SIG-M5 (cell line): ENCODE data around the gene CFAP20DC.
"Not testable (repeated sequence)": the region's sequence is repeated elsewhere in the genome, so short reads cannot be mapped to it uniquely, and the experiment has no call there.

Experiments used
- DNase-seq: peaks from one replicate; lab custom pipeline; 2025; lab: John Stamatoyannopoulos, UW

The CFAP20DC gene

DNA sequence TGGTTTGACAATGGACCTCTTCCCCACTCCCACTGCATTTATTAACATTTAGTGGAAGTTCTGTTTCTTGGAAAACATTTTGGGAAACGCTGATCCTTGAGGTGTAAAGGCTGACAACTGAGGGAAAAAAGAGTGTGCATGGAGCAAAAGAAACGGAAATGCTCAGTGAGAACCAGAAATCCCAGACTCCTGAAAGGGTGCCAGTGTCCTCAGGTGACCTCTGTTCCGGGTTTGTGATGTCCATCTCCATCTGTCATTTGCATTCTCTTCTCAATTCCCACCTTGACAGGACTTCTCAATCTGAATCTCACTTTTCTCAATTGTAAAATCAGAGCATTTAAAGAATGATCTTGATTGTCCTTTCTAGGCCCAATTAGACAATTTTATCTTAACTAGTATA is 312.2 kb downstream of the CFAP20DC start:
- DNase-seq, result no peak

DNA sequence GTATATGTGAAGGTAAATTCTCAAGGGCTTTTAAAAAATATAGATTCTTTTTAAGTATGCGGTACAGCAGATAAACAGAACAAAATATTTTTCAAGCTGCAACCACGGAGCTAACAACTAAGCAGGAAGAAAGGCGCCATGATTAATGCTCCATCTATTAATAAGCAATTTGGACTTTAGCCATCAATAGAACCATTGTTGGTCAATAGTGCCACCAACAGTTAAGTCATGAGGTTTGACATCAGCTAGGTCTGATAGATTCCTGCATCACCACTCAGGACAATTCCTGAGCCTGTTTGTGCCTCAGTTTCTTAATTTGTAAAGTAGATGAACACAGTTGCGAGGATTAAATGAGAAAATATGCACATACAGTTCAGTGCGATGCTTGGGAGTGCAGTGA is 318.2 kb downstream of the CFAP20DC start:
- DNase-seq, result no peak

DNA sequence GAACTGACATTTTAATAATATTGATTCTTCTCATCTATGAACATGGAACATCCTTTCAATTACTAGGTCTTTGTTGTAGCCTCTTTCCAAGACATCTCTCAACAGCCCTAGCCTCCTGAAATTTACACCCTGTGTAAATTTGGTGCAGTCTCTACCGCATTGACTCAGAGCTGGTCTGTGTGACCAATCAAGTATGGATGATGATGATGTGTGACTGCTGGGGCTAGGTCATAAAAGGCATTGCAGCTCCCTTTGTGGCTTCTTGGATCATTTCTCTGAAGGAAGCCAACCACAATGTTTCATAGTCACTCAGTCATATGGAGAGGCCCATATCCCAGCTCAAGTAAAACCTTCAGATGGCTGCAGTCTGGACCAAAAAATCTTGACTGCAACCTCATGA is 321.1 kb downstream of the CFAP20DC start:
- no peak for DNase-seq

DNA sequence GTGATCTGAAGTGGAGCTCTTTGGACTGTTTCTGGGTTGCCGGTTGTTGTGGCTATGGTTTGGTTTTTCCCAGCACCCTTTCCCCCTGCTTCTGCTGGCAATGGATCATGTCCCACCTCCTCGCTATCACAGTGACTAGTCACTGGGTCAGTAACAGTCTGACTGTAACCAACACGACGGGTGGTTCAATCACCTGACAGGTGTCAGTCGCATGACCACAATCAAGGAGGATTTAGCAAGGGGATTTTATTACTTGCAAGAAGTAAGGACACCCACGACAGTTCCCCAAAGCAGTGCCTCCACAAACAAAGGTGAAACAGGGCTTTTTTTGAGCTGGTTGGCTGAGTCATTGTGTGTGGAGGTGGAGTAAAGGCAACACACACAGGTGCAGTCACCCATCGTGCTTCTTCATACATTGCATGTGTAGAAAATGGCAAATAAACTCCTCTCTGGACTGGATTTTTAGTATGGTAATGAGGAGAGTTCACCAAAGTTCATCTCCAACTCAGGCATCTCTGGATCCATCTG is 324.4 kb downstream of the CFAP20DC start:
- no peak for DNase-seq

DNA sequence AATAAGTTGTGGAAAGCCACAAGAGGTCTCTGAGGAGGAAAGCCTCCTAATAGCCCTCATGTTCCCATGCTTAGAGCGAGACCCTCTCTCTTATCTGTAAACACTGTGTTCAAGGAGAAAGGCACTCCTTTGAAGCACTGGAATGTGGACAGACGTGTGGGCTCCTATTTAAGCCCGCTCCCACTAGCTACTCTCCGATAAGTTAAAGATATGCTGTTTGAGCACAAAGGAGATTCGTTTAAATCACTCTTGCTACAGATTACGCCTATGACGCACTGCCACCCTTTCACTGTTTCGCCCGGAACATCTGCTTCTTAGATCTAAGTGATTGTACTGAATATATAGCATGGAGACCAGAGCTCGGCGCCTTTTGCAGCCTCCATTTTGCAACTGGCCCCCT is 325.5 kb downstream of the CFAP20DC start:
- no peak for DNase-seq

DNA sequence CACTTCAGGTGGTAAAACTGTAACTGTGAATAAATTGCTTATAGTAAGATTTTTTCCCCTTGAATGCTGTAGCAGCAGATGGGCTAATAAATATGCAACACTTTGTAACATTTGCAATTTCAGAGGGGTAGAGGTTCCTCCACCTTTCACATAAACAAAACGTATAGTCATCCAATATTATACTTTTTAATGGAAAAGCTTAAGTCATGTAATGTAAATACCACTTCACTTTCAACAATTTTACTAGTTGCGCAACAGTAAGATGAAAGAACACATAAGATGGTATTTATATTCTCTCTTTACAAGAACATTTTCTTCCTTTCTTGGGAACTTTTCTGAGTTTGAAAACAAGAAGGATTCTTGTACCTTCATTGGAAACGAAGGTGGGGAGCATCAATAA is 326.7 kb downstream of the CFAP20DC start:
- DNase-seq, result no peak

DNA sequence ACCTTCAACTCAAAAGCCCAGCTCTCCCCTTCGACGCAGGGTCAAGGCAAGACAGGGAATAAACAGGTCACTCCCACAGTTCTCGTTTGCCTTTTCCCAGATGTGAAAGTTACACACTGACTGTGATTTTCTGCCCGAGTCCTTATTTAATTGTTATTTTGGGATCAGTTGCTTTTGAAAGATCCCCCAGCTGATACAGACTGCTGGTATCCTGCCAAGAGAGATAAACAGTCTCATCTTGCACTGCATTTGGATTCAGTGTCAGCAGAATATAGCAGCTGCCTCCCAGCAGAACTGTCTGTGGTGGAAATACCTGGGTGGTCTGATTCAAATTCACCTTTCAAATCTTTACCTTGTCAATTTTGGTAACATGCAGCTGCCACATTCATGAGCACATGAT is 327.3 kb downstream of the CFAP20DC start:
- no peak for DNase-seq

DNA sequence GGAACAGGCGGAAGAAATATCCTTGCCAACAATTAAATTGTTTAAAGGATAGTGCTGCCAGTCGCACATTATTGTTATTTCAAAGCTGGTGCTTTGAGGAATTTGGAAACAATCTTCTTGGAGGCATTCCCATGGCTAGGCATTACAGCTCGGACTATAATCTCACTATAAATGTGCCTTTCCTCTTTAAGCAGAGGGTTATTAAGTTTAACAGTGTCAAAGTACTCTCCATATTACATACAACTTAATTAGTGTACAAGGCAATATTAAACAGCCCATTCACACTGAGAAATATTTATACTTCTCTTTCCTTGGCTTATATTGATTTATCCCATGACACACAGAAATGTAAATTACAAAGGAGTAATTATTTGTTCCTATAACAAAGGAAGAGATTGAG is 329.3 kb downstream of the CFAP20DC start:
- no peak for DNase-seq

DNA sequence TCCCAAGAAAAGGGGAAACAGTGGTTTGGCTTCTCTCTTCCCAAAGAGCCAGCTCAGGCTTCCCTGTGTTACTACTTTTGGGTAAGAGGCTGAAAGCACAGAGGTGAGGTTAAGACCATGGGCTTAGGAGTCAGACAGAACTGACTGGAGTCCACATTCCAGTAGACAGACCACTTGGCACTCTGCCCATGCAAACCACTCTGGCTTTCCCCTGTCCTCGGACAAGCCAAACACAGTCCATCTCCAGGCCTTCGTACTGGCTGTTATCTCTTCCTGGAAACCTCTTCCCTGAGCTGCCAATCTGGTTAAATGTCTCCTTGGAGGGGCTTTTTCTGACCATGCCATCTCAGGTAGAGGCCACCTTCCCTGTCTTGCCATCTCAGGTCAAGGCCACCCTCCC is 330.1 kb downstream of the CFAP20DC start:
- no peak for DNase-seq

DNA sequence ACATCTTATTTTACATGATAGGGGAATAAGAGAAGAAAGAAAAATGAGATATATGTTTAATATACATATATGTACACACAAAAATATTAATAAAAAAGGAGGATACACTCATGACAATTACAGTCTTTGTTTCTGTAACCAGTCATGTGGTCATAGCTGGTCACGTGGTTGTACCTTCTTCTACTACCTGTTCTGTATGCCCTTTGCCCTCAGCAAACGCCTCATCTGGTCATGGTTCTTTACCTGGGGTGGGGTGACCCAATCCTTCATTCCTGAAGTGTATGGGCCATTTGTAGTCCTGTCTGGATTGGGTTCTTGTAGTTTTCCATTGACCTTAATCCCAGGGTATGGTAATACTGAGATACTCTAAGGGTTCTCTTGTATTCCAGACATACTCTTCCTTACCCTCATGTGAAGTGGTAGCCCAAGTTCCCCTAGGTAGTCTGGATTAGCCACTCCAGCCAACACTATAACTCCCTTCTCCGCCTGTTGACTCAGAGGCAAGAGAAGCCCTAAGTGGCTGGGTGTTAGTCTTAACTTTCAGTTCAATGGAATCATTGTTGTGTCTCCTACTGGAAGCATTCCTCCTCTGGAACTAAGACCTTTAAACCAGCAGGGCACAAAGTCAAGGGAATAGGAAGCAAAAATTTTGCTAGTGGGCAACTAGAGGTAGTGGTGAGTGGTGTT is 336.0 kb downstream of the CFAP20DC start:
- no peak for DNase-seq

DNA sequence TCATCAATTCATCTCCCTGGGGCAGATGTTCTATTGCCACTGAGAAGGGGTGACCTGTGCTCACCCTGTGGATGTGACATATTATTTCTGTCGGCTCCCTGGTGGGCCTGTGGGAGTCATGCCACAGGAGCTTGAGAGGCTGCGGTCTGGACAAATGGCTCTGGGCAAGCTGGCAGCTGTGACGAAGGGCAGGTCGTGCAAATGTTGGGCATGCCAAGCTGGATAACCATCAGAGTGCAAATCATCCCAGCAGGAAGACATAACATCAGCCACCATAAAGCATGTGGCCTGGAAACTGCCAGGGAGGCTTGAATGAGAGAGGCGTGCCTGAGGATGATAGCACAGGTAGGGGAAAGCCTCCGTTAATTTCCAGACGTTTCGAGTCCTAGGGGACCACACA is 338.0 kb downstream of the CFAP20DC start:
- DNase-seq, result no peak

DNA sequence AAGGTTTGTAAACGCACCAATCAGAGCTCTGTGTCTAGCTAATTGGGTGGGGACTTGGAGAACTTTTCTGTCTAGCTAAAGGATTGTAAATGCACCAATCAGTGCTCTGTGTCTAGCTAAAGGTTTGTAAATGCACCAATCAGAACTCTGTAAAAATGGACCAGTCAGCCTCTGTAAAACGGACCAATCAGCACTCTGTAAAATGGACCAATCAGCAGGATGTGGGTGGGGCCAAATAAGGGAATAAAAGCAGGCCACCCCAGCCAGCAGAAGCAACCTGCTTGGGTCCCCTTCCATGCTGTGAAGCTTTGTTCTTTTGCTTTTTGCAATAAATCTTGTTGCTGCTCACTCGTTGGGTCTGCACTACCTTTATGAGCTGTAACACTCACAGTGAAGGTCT is 340.8 kb downstream of the CFAP20DC start:
- DNase-seq, result not testable (repeated sequence)

DNA sequence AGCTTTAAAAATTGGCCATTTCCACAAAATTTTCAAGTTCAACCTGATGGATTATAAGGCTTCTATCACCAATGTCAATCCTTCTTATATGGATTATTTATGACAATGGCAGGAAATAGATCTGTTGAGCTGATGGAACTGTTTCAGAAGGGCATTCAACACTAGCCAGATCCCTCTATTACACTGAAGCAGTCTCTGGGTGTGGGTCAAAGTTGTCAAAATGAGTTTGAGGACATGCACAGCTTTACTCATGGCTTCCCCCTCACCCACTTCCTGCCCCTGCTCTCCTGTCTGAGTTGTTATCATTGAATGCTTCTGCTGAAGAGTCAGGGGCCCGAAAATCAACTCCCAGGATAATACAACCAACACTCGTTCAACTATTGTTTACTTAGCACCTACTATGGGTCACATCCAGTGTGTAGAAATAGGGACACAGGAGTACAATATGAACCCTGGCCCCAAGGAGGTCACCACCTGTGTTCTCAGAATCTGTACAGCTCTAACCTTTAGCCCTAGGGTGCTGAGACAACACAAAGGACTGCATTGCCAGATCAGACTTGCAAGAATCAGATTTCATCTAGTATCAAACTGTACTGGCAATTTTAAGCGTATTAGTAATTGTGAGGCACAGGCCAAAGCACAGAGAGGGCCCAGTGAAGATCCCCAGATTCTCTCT is 341.6 kb downstream of the CFAP20DC start:
- no peak for DNase-seq

DNA sequence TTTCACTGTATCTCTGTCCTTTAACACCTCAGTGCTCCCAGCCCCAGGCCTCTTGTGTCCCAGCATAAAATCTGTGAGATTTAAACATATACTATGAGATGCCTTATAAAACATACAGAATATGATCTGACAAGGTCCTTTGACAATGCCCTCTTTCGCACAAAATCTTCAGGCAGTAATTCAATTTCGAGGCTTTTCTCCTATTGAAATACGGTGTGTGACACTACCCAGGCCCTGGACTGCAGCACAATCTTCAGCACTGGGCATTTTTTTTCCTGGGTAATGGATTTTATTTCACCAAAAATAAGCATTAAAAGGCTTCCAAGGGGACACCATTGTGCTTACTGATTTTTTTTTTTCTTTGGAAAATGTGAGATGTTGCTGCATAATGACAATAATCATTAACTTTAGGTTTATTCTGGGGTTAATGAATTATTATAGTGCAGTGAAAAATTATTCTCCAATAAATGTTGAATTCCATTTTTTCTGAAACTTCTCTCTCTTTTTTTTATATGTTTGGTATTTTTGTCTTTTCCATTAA is 342.4 kb downstream of the CFAP20DC start:
- no peak for DNase-seq

DNA sequence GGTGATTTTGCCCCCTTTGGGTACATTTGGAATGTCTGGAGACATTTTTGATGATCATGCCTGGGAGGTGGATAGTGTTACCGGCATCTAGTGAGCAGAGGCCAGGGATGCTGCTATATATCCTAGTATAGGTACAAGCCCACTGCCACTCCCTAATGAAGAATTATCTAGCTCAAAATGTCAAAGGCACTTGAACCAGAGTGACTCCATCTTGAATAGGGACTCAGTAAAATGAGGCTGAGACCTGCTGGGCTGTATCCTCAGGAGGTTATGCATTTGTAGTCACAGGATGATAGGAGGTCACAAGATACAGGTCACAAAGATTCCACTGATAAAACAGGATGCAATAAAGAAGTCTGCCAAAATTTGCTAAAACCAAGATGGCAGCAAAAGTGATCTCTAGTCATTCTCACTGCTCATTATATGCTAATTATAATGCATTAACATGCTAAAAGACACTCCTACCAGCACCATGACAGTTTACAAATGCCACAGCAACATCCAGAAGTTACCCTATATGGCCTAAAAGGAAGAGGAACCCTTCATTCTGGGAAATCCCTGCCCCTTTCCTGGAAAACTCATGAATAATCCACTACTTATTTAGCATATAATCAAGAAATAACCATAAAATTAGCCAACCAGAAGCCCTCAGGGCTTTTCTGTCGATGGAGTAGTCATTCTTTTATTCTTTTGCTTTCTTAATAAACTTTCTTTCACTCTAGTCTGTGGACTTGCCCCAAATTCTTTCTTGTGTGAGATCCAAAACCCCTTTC is 343.2 kb downstream of the CFAP20DC start:
- DNase-seq, result no peak

DNA sequence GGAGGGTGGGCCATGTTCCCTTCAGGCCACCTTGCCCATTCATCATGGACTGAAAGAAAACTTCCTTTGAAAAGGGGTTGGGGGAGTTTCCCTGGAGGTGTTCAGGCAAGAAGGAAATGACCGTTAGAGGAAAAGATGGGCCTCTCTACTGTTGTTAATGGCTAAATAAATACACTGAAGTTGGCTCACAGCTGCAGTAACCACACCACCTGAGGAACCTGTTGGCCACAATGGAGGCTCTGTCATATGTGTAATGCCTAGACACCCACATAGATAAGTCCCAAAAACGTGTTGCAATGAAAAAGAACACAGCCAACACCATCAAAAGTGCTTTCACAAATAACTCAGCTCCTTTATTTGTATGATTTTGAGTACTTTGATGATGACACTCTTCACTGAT is 345.1 kb downstream of the CFAP20DC start:
- DNase-seq, result no peak

DNA sequence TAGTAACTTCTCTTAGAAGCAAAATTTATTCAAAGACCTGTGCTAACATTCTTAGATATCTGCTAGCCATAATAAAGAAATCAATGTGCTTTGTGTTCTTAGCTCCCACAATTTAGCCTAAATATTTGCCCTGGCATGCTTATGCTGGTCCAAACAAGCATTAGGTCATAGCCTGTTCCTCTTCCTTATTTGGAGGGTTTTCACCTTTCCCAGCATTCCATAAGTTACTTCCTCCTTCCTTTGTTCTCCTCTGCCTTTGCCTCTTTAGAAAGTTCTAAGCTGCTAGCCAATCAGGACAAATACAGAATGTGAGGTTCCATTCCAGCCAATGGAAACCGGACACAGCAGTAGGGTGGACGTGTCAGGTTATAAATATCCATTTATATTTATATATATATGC is 345.5 kb downstream of the CFAP20DC start:
- not testable (repeated sequence) for DNase-seq

DNA sequence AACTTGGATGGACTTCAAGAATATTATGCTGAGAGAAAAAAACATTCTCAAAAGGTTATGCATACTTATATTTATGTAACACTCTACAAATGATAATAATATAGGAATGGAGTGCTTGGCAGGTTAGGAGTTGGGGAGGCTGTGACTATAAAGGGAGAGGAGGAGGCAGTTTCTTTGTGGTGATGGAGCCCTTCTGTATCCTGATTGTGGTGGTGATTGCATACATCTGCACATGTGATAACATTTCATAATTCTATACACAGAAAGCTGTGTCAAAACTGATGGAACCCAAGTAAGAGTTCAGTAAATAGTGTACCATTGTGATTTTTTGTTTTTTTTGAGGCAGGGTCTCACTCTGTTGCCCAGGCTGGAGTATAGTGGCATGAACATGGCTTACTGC is 351.6 kb downstream of the CFAP20DC start:
- no peak for DNase-seq

DNA sequence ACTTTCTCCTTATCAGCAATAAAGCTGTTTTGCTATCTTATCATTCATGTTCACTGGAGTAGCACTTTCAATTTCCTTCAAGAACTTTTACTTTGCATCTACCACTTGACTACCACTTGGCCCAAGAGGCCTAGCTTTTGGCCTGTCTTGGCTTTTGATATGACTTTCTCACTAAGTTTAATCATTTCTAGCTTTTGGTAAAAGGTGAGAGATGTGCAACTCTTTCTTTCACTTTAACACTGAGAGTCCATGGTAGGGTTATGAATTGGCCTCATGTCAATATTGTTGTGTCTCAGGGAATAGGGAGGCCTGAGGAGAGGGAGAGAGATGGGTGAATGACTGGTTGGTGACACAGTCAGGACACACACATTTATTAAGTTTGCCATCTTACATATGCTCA is 352.3 kb downstream of the CFAP20DC start:
- DNase-seq, result no peak

DNA sequence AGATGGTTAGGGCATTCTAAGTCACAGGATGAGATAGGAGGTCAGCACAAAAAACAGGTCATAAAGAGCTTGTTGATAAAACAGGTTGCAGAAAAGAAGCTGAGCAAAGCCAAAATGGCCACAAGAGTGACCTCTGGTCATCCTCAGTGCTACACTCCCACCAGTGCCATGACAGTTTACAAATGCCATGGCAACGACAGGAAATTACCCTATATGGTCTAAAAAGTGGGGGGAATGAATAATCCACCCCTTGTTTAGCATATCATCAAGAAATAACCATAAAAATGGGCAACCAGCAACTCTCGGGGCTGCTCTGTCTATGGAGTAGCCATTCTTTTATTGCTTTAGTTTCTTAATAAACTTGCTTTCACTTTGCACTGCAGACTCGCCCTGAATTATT is 353.0 kb downstream of the CFAP20DC start:
- not testable (repeated sequence) for DNase-seq

DNA sequence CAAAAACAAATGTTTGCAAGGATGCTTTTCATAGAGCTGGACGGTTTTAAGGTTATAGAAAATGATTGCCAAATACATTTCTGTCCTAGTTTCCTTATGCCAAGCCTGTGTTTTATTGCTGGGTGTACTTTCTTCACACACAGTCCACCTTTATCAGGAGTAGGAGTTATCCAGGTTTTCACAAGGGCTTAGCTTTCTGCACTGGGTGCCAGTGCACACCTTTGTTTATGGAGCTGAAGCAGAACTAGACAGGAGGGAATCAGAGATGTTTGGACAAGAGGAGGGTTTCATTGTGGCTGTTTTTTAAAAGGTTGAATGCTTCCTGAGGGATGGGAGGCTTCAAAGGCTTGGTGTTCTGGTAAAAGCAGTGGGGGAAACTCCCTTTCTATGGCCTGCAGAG is 353.7 kb downstream of the CFAP20DC start:
- no peak for DNase-seq

DNA sequence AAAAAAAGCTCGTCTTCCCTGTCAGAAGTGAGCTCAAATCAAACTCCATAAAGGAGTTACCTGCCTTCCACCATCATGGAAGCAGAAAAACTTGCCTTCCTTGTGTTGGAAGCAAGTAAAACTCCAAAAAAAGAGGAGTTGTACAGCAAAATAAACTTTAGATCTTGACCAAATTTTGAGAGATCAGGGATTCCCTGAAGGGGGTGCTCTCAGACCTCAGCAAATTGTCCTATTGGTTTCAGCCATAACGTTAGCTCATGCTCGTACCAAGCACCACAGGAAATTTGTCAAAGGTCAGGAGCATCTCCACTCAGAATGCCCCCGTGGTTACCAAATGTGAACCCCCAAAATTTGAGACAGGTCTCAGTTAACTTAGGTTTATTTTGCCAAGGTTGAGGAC is 354.5 kb downstream of the CFAP20DC start:
- DNase-seq, result not testable (repeated sequence)
